DOHH2 (cell line): ENCODE measurements around the gene EIF2B4.

Experiments
- CTCF ChIP-seq: fragments of 200-600 bp; sonication (generic); IDR thresholded peaks from one replicate; pipeline ENCODE4 v1.5.1; 2014; ENCODE audit warnings: antibody characterized with exemption, mild to moderate bottlenecking, low read depth, low read length; ENCODE audit not compliant: poor library complexity, severe bottlenecking
- EZH2phosphoT487 ChIP-seq: fragments of 200-600 bp; sonication (generic); IDR thresholded peaks from 2 replicates; pipeline ENCODE4 v1.6.1; 2017; ENCODE audit warnings: borderline replicate concordance, mild to moderate bottlenecking, antibody characterized with exemption, low read length, moderate library complexity, mixed read lengths

- TF ChIP-seq CTCF (no peak), EZH2phosphoT487 (no peak)
Measured at GRCh38 chr2:27356056-27356381, 14.1 kb downstream of the EIF2B4 start.
